CD14-positive monocyte (primary cell): Measurements from ENCODE around the gene FXR2. TPM values are rescaled to one million over a fixed set of nuclear protein-coding genes. Genes with fewer than 3 reads are reported as not detected.
A peak's percentile ranks its signal among the peaks of the same experiment; 100 is the strongest.

ENCODE experiments used
- DNase-seq, 3 donors: peaks; one replicate each; pipeline ENCODE4 v3.0.0-alpha.2; 2011 to 2022
- H2AFZ ChIP-seq: 2 replicates; pipeline ENCODE4 v1.6.0; 2012; ENCODE audit warnings: mild to moderate bottlenecking, low read depth, low read length, inconsistent platforms; ENCODE audit not compliant: insufficient read depth, poor library complexity, severe bottlenecking
- H3K27ac ChIP-seq, 2 donors: 1 replicate in 1 of 2; 2 replicates in 1 of 2; pipeline ENCODE4 v1.5.1; 2012 to 2013; ENCODE audit warnings: low read length in 2 of 2, control low read depth in 1 of 2, inconsistent platforms in 1 of 2, low read depth in 1 of 2, mild to moderate bottlenecking in 1 of 2
- H3K27me3 ChIP-seq, 2 donors: one replicate each; pipeline versions ENCODE4 v1.6.0 to v1.6.1; 2011 to 2013; ENCODE audit warnings: low read length in 2 of 2; ENCODE audit not compliant: control insufficient read depth in 2 of 2, insufficient read depth in 2 of 2
- H3K36me3 ChIP-seq, 2 donors: replicated peaks in 1 of 2; 1 replicate in 1 of 2; 2 replicates in 1 of 2; pipeline versions ENCODE4 v1.5.1 to v1.6.1; 2012 to 2013; ENCODE audit warnings: low read length in 2 of 2, control low read depth in 1 of 2, inconsistent platforms in 1 of 2, mild to moderate bottlenecking in 1 of 2; ENCODE audit not compliant: insufficient read depth in 2 of 2, control insufficient read depth in 1 of 2
- H3K4me1 ChIP-seq, 2 donors: 1 replicate in 1 of 2; 2 replicates in 1 of 2; pipeline versions ENCODE4 v1.5.1 to v1.6.1; 2012 to 2013; ENCODE audit warnings: low read length in 2 of 2, control low read depth in 1 of 2, inconsistent platforms in 1 of 2, mild to moderate bottlenecking in 1 of 2, moderate library complexity in 1 of 2; ENCODE audit not compliant: insufficient read depth in 2 of 2, control insufficient read depth in 1 of 2
- H3K4me2 ChIP-seq: replicated peaks from 2 replicates; pipeline ENCODE3; 2012; ENCODE audit warnings: low read length, moderate library complexity, mild to moderate bottlenecking; ENCODE audit not compliant: poor library complexity, severe bottlenecking; ENCODE audit errors: extremely low read depth
- H3K4me3 ChIP-seq, 3 experiments: fragments of 200-600 bp in 1 of 3; sonication (generic) in 1 of 3; replicated peaks in 1 of 3; 1 replicate in 2 of 3; 2 replicates in 1 of 3; pipeline ENCODE4 v1.5.1; 2011 to 2013; ENCODE audit warnings: low read length in 3 of 3, mild to moderate bottlenecking in 3 of 3, control low read depth in 2 of 3, low read depth in 2 of 3, inconsistent platforms in 1 of 3, moderate library complexity in 1 of 3
- H3K79me2 ChIP-seq: 2 replicates; pipeline ENCODE4 v1.6.0; 2012; ENCODE audit warnings: mild to moderate bottlenecking, control low read depth, inconsistent platforms, low read length, moderate library complexity; ENCODE audit not compliant: insufficient read depth
- H3K9ac ChIP-seq: 2 replicates; pipeline ENCODE4 v1.6.0; 2017; ENCODE audit warnings: low read length, mild to moderate bottlenecking; ENCODE audit not compliant: insufficient read depth, poor library complexity, severe bottlenecking
- H3K9me3 ChIP-seq, 2 donors: replicated peaks in 1 of 2; 1 replicate in 1 of 2; 2 replicates in 1 of 2; pipeline versions ENCODE4 v1.5.1 to v1.6.1; 2012 to 2013; ENCODE audit warnings: low read length in 2 of 2, control low read depth in 1 of 2; ENCODE audit not compliant: control insufficient read depth in 1 of 2, insufficient read depth in 1 of 2
- H4K20me1 ChIP-seq: 2 replicates; pipeline ENCODE4 v1.6.0; 2012; ENCODE audit warnings: mild to moderate bottlenecking, low read length, control low read depth, moderate library complexity; ENCODE audit not compliant: insufficient read depth
- H3K27ac Mint-ChIP-seq, 7 donors: one replicate each; pipeline ENCODE4 v1.8.0; 2020; ENCODE audit warnings: mild to moderate bottlenecking in 7 of 7, mixed read lengths in 7 of 7, moderate library complexity in 6 of 7, inconsistent platforms in 2 of 7
- H3K27me3 Mint-ChIP-seq, 3 donors: one replicate each; pipeline ENCODE4 v1.8.0; 2021 to 2022; ENCODE audit warnings: low read depth in 3 of 3, mild to moderate bottlenecking in 3 of 3, mixed read lengths in 3 of 3, moderate library complexity in 3 of 3, inconsistent platforms in 1 of 3
- H3K36me3 Mint-ChIP-seq, 2 donors: one replicate each; pipeline ENCODE4 v1.8.0; 2020; ENCODE audit warnings: mixed read lengths in 2 of 2, inconsistent platforms in 1 of 2, mild to moderate bottlenecking in 1 of 2
- H3K4me1 Mint-ChIP-seq: one replicate; pipeline ENCODE4 v1.8.0; 2020; ENCODE audit warnings: mild to moderate bottlenecking, mixed read lengths
- H3K4me3 Mint-ChIP-seq, 2 donors: one replicate each; pipeline ENCODE4 v1.8.0; 2020; ENCODE audit warnings: mild to moderate bottlenecking in 2 of 2, mixed read lengths in 2 of 2, moderate library complexity in 1 of 2
- H3K9me3 Mint-ChIP-seq, 7 donors: one replicate each; pipeline ENCODE4 v1.8.0; 2020 to 2022; ENCODE audit warnings: mixed read lengths in 7 of 7, mild to moderate bottlenecking in 6 of 7, moderate library complexity in 6 of 7, inconsistent platforms in 2 of 7
- CTCF ChIP-seq: fragments of 200-600 bp; IDR thresholded peaks from one replicate; pipeline ENCODE4 v1.8.0; 2022; ENCODE audit warnings: antibody characterized with exemption, mild to moderate bottlenecking
- WGBS: methylation state at CpG from one replicate; pipeline ENCODE4 v1.1.5; 2013; ENCODE audit warnings: missing lambda C conversion rate; ENCODE audit not compliant: insufficient coverage; 5-methylcytosine and 5-hydroxymethylcytosine counted together
- intact Hi-C, 2 donors: fragments of 100-400 bp; cut with micrococcal nuclease; formaldehyde crosslinking; loops; one replicate each; pipeline versions ENCODE4 v1.15.0 to v1.15.1; 2023
- polyA plus RNA-seq, 3 donors: library from polyadenylated mRNA; depleted of rRNA in 1 of 3; unstranded in 2 of 3; stranded (reverse) in 1 of 3; fragments of 300-500 nt in 2 of 3; fragments of >200 nt in 1 of 3; fragmentation: Illumina TruSeq in 2 of 3; gene quantifications; 1 replicate in 2 of 3; 2 replicates in 1 of 3; pipeline ENCODE4 v1.2.3, GENCODE V29; 2012 to 2021

FXR2 gene
- polyA plus RNA-seq, 3 donors, result 6.2 to 23.0 (median 9.2) TPM

GRCh38 chr17:7629939-7630571 is 15.4 kb upstream of the FXR2 start, which contains the start of gene SHBG:
Gene SHBG, plus strand, starts transcription at chr17:7630135. Its CDS starts 38 bp downstream, at chr17:7630173.
- Histone ChIP-seq H2AFZ (no peak within 1 kb of the TSS), H4K20me1 (no peaks in the 10 kb centered on the region), H3K27ac (no peak within 1 kb of the TSS), H3K9me3 (no peaks in the 10 kb centered on the region), H3K9ac (no peak within 1 kb of the TSS), H3K4me3 (no peak within 1 kb of the TSS), H3K4me1 (peaks cover 23 to 26% of the 10 kb centered on the region in 2 donors), H3K79me2 (peaks cover 13% of the 10 kb centered on the region), H3K36me3 (no peaks in the 10 kb centered on the region), H3K4me2 (no peak within 1 kb of the TSS), H3K27me3 (no peaks in the 10 kb centered on the region)
- peaks cover 1 to 3% (median 2%) of the 10 kb centered on the region in 3 donors for H3K27me3 Mint-ChIP-seq
- DNase-seq, result no peak
- intact Hi-C loops, result loop anchor here (5.0 kb wide), 1 partner anchor 57 kb away; the partner anchor contains the start of genes TP53 (in 2 of the 2) and WRAP53 (in 2 of the 2)
- TF ChIP-seq CTCF, result no peak
- peaks cover 3 to 11% of the 10 kb centered on the region in 2 donors for H3K36me3 Mint-ChIP-seq
- H3K4me1 Mint-ChIP-seq, result peaks cover 25% of the 10 kb centered on the region
- H3K27ac Mint-ChIP-seq, result peak within 1 kb of the TSS in 4 of 7 donors; percentile 12 to 29 (median 14)
- no peak within 1 kb of the TSS for H3K4me3 Mint-ChIP-seq
- 95% methylated on average over 8 of the region's 13 CpGs for WGBS
- peaks cover 0 to 3% (median 0%) of the 10 kb centered on the region in 7 donors for H3K9me3 Mint-ChIP-seq

GRCh38 chr17:7627250-7628121 is 12.8 kb upstream of the FXR2 start, which contains the start of gene SAT2:
Gene SAT2, minus strand, starts transcription at chr17:7627821. Its CDS starts 186 bp downstream, at chr17:7627635.
- no peaks in the 10 kb centered on the region for H3K27me3 Mint-ChIP-seq
- intact Hi-C loops, result loop anchor here (5.0 kb wide), 1 partner anchor 60 kb away; the partner anchor contains the start of genes TP53 (in 2 of the 2) and WRAP53 (in 2 of the 2)
- H3K9me3 Mint-ChIP-seq, result peaks cover 0 to 3% (median 0%) of the 10 kb centered on the region in 7 donors
- H3K4me1 Mint-ChIP-seq, result peaks cover 18% of the 10 kb centered on the region
- peaks cover 3 to 14% of the 10 kb centered on the region in 2 donors for H3K36me3 Mint-ChIP-seq
- Histone ChIP-seq H3K27me3 (no peaks in the 10 kb centered on the region), H3K79me2 (peaks cover 13% of the 10 kb centered on the region), H3K9ac (peak within 1 kb of the TSS; percentile 93), H3K4me2 (peak within 1 kb of the TSS; percentile 97), H4K20me1 (no peaks in the 10 kb centered on the region), H3K4me1 (peaks cover 20 to 22% of the 10 kb centered on the region in 2 donors), H3K27ac (peak within 1 kb of the TSS; percentile 87 to 94), H3K9me3 (no peaks in the 10 kb centered on the region), H3K4me3 (peak within 1 kb of the TSS; percentile 69 to 97 (median 80)), H2AFZ (peak within 1 kb of the TSS; percentile 66), H3K36me3 (no peaks in the 10 kb centered on the region)
- TF ChIP-seq CTCF, result no peak
- H3K4me3 Mint-ChIP-seq, result peak within 1 kb of the TSS; percentile 92 to 93
- H3K27ac Mint-ChIP-seq, result peak within 1 kb of the TSS; percentile 93 to 97 (median 95)
- peak; percentile 88 to 92 (median 92) for DNase-seq
- WGBS, result 0% methylated on average over 47 of the region's 54 CpGs
